Gastrocnemius medialis (tissue), 4 donors: ENCODE measurements around the gene ROPN1L. TPM values are rescaled to one million over a fixed set of nuclear protein-coding genes. Genes with fewer than 3 reads are reported as not detected.
"Not testable (repeated sequence)": the region's sequence is repeated elsewhere in the genome, so short reads cannot be mapped to it uniquely, and the experiment has no call there.

Experiments
- ATAC-seq, 2 donors: fragments of 150-250 bp; one replicate each; pipeline ENCODE4 v1.9.1; 2016
- DNase-seq, 2 donors: peaks; one replicate each; pipeline ENCODE4 v3.0.0-alpha.2; 2019
- H3K27ac ChIP-seq, 4 donors: fragments of 200-600 bp; sonication (generic); 1 replicate in 1 of 4; 2 replicates in 3 of 4; pipeline ENCODE4 v1.5.1; 2016 to 2018; ENCODE audit warnings: mild to moderate bottlenecking in 2 of 4, moderate library complexity in 1 of 4
- H3K27me3 ChIP-seq, 3 donors: fragments of 200-600 bp; sonication (generic) in 2 of 3; 1 replicate in 1 of 3; 2 replicates in 2 of 3; pipeline versions ENCODE4 v1.5.1 to v1.6.0; 2016 to 2019; ENCODE audit warnings: mild to moderate bottlenecking in 1 of 3, moderate library complexity in 1 of 3
- H3K36me3 ChIP-seq, 2 donors: fragments of 200-600 bp; sonication (generic) in 1 of 2; one replicate each; pipeline ENCODE4 v1.5.1; 2017 to 2018
- H3K4me1 ChIP-seq, 2 donors: fragments of 200-600 bp; sonication (generic) in 1 of 2; one replicate each; pipeline ENCODE4 v1.5.1; 2016 to 2017; ENCODE audit warnings: mild to moderate bottlenecking in 2 of 2
- H3K4me3 ChIP-seq, 4 donors: fragments of 200-600 bp; sonication (generic) in 3 of 4; 1 replicate in 1 of 4; 2 replicates in 3 of 4; pipeline ENCODE4 v1.5.1; 2016 to 2019; ENCODE audit warnings: mild to moderate bottlenecking in 2 of 4
- H3K9me3 ChIP-seq, 3 donors: fragments of 200-600 bp; sonication (generic) in 2 of 3; 1 replicate in 1 of 3; 2 replicates in 2 of 3; pipeline ENCODE4 v1.5.1; 2016 to 2019
- CTCF ChIP-seq, 5 experiments: fragments of 450-650 bp in 3 of 5; fragments of 200-600 bp in 2 of 5; sonication (generic) in 2 of 5; IDR thresholded peaks in 4 of 5; conservative IDR thresholded peaks in 1 of 5; 1 replicate in 4 of 5; 2 replicates in 1 of 5; pipeline ENCODE4 v1.5.1; 2016 to 2019; ENCODE audit warnings: antibody characterized with exemption in 5 of 5, mild to moderate bottlenecking in 3 of 5, moderate library complexity in 3 of 5
- POLR2A ChIP-seq, 2 donors: fragments of 450-650 bp; IDR thresholded peaks; one replicate each; pipeline ENCODE4 v1.6.1; 2017; ENCODE audit warnings: antibody characterized with exemption in 2 of 2, mild to moderate bottlenecking in 2 of 2, moderate library complexity in 2 of 2
- in situ Hi-C, 4 donors: fragments of 200-750 bp; cut with MboI; loops; one replicate each; pipeline versions ENCODE4 v1.15.0 to v1.8.0; 2017; ENCODE audit warnings: low sequenced_read_pairs in 4 of 4
- intact Hi-C: fragments of 100-400 bp; cut with DNase I; formaldehyde crosslinking; loops from one replicate; pipeline ENCODE4 v1.15.1; 2023; ENCODE audit warnings: low total_unique reads
- total RNA-seq, 4 donors: library from RNA; depleted of rRNA; stranded (reverse); fragments of >200 nt; gene quantifications; one replicate each; pipeline versions ENCODE4 v1.1.0 to v1.2.3, GENCODE V29; 2016

Gene ROPN1L
- total RNA-seq, 4 donors from 2014 or later: 0.46 TPM; not detected in 3

GRCh38 chr5:10507575-10508096, 66.0 kb downstream of the ROPN1L start:
- intact Hi-C loops (no loop called here), in situ Hi-C loops (no loop called here)
- ATAC-seq (no peak), DNase-seq (no peak)
- Histone ChIP-seq H3K4me3 (no peak overlapping the region), H3K4me1 (no peaks in the 10 kb centered on the region), H3K27ac (no peak overlapping the region), H3K9me3 (no peaks in the 10 kb centered on the region), H3K27me3 (no peaks in the 10 kb centered on the region), H3K36me3 (no peaks in the 10 kb centered on the region)
- no peak for TF ChIP-seq CTCF (IDR thresholded peaks at IDR 0.05 in 4 of 5, conservative IDR thresholded peaks at IDR 0.05 in 1 of 5)
- no peak for TF ChIP-seq POLR2A (IDR thresholded peaks at IDR 0.05)

DNA sequence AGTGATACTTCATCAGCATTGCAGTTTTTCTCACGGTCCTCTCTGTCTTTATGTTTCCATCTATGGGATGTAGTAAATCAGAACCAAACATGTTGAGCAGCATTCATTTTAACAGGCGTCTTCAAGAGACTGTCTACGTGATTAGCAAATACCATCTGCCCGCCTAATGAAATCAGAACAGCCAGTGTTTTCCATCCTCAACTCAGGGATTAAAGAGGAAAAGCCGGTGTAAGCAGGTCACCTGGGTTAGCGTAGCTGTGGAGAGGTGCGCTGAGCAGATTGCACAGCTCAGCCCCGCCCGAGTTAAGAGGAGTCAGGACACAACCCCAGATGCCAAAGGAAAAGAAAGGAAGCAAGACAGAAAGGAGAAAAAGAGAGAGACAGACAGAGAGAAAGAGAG, 67.9 kb downstream of the ROPN1L start:
- intact Hi-C loops: no loop called here
- in situ Hi-C loops: no loop called here
- Histone ChIP-seq H3K36me3 (no peaks in the 10 kb centered on the region), H3K27ac (no peak overlapping the region), H3K9me3 (no peaks in the 10 kb centered on the region), H3K27me3 (no peaks in the 10 kb centered on the region), H3K4me3 (no peak overlapping the region), H3K4me1 (no peaks in the 10 kb centered on the region)
- DNase-seq (no peak), ATAC-seq (no peak)
- no peak for TF ChIP-seq CTCF (IDR thresholded peaks at IDR 0.05 in 4 of 5, conservative IDR thresholded peaks at IDR 0.05 in 1 of 5)

DNA sequence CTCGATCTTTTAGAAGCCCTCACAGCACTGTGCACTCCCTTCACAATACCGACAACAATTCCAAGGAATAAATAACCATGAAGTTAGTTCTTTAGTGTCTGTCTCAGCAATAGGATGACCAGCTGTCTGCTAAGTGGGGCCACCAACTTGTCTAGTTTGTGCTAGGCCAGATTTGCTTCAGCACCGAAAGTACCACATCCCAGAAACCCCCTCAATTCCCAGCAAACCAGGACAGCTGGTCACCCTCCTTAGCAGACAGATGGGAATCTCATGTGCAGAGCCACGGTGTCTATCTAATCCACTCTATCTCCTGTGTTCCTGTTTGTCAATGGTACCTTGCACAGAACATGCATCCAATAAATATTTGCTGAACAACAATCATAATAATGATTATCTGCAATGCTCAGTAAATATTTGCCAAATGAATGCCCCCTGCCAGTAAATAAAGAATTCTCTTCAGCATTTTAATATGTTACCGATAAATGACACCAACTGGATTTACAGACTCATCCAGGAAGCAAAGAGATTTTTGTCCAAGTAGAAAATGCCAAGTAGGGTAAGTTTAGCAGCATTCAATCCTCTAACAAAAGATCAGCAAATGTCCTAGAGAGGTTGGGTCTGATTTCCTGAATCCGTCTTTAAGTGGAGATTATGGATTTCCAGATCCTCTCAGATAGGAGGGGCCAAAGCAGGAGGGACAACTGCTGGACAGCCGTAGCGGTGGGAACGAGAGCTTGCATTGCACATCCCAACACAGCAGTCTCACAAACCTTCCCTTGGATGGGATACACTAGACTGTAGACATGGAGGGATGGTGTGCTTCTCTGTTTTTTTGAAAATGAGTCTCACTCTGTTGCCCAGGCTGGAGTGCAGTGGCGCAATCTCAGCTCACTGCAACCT, 70.3 kb downstream of the ROPN1L start:
- H3K9me3 ChIP-seq: no peaks in the 10 kb centered on the region
- no peaks in the 10 kb centered on the region for H3K36me3 ChIP-seq
- in situ Hi-C loops: no loop called here
- no peaks in the 10 kb centered on the region for H3K4me1 ChIP-seq
- H3K4me3 ChIP-seq: no peak overlapping the region
- TF ChIP-seq CTCF (IDR thresholded peaks at IDR 0.05 in 4 of 5, conservative IDR thresholded peaks at IDR 0.05 in 1 of 5): no peak
- no peak for TF ChIP-seq POLR2A (IDR thresholded peaks at IDR 0.05)
- H3K27me3 ChIP-seq: no peaks in the 10 kb centered on the region
- intact Hi-C loops: no loop called here
- DNase-seq (no peak), ATAC-seq (no peak)
- H3K27ac ChIP-seq: no peak overlapping the region

DNA sequence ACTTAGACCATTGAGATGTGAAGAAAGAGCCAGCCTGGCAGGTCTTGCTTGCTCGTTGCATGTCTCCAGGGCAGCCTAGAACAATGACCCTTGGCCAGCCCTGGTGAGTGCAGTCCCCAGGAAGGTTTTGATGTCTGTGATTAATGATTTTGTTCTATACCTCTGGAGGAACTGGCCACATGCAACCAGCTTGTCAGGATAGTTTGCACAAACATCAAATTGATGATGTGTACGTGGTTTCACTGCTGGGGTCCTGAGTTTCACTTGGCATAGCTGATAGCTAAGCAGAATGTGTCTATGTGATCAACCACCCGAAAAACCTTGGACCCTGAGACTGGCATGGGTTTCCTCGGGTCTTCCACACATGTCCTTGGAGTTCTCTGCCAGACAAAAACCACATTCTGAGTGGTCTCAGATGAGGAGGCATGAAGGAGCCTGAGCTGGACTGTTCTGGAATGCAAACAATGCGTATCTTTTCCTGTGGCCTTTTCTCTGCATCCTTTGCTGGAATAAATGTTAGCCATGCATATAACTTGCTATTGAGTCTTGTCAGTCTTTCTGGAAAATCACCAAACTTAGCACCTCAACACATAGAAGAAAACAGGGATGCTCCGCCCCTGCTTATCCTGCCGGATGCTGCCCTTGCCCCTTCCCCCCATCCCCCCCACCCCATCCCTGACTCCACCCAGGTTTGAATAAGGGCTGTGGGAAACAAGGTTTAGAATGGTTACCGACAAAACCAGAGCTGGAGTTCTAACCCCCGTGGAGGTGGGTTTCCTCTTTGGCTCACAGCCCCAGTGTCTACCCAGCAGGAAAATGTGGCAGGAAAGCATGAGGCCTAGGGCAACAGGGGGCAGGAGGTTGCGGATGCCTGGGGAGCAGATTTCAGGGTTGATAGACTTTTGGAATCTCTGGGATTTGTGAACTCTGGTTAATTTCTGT, 72.1 kb downstream of the ROPN1L start:
- in situ Hi-C loops (no loop called here), intact Hi-C loops (no loop called here)
- H3K9me3 ChIP-seq: no peaks in the 10 kb centered on the region
- H3K4me1 ChIP-seq: no peaks in the 10 kb centered on the region
- TF ChIP-seq CTCF (IDR thresholded peaks at IDR 0.05 in 4 of 5, conservative IDR thresholded peaks at IDR 0.05 in 1 of 5): no peak
- no peak for TF ChIP-seq POLR2A (IDR thresholded peaks at IDR 0.05)
- no peak overlapping the region for H3K27ac ChIP-seq
- DNase-seq: no peak
- no peak for ATAC-seq
- H3K27me3 ChIP-seq: no peaks in the 10 kb centered on the region
- no peak overlapping the region for H3K4me3 ChIP-seq
- no peaks in the 10 kb centered on the region for H3K36me3 ChIP-seq

- H3K36me3 ChIP-seq, in situ Hi-C loops, H3K27ac ChIP-seq, H3K27me3 ChIP-seq, H3K9me3 ChIP-seq, DNase-seq, H3K4me3 ChIP-seq, ATAC-seq, intact Hi-C loops, H3K4me1 ChIP-seq: not testable (repeated sequence)
Observed at GRCh38 chr5:10514572-10514971, 72.9 kb downstream of the ROPN1L start.
